ENCODE measurements around the gene DHRS7C.

DHRS7C gene

DNA sequence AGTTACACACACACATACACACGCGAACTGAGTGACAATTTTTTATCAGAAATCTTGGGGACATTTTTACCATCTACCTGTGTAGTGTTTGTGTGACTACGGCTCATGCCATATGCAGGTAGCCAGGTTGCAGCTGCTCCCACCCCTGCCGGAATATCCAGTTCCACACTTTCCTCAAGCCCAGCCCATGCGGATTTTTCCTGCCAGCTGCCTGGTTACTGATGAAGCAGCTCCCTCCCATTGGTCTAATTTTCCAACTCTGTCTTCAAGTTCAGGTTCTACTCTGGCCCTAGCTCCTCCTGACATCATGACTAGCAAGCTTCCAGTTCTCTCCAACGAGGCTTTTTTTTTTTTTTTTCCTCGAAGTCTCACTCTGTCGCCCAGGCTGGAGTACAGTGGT, 25.7 kb upstream of the DHRS7C start:
- Histone ChIP-seq H3K27me3 (ENCODE audit: low read length) (no peaks in the 10 kb centered on the region), H3K9ac (ENCODE audit: low read length) (no peak overlapping the region), H3F3A (ENCODE audit: insufficient read depth) (no peaks in the 10 kb centered on the region), H3K79me2 (ENCODE audit: insufficient read depth, low read length) (no peaks in the 10 kb centered on the region), H3K9me2 (replicated peaks; ENCODE audit: insufficient read depth, low read length) (no peaks in the 10 kb centered on the region), H3K4me3 (ENCODE audit: insufficient read depth, low read length, poor library complexity, severe bottlenecking) (no peak overlapping the region), H3K4me2 (ENCODE audit: low read depth, low read length, poor library complexity, severe bottlenecking) (no peak overlapping the region), H4K20me1 (ENCODE audit: low read depth, low read length) (no peaks in the 10 kb centered on the region), H3K27ac (ENCODE audit: low read depth, low read length) (no peak overlapping the region), H3K36me3 (ENCODE audit: low read length) (no peaks in the 10 kb centered on the region), H3K9me3 (ENCODE audit: insufficient read depth, low read length) (no peaks in the 10 kb centered on the region), H2AFZ (ENCODE audit: low read depth, low read length, severe bottlenecking) (no peak overlapping the region)
- TF ChIP-seq EZH2phosphoT487 (conservative IDR thresholded peaks at IDR 0.05; ENCODE audit: low read length), result no peak
- TF ChIP-seq, protein P1, sequence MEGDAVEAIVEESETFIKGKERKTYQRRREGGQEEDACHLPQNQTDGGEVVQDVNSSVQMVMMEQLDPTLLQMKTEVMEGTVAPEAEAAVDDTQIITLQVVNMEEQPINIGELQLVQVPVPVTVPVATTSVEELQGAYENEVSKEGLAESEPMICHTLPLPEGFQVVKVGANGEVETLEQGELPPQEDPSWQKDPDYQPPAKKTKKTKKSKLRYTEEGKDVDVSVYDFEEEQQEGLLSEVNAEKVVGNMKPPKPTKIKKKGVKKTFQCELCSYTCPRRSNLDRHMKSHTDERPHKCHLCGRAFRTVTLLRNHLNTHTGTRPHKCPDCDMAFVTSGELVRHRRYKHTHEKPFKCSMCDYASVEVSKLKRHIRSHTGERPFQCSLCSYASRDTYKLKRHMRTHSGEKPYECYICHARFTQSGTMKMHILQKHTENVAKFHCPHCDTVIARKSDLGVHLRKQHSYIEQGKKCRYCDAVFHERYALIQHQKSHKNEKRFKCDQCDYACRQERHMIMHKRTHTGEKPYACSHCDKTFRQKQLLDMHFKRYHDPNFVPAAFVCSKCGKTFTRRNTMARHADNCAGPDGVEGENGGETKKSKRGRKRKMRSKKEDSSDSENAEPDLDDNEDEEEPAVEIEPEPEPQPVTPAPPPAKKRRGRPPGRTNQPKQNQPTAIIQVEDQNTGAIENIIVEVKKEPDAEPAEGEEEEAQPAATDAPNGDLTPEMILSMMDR (IDR thresholded peaks at IDR 0.05; ENCODE audit: insufficient read depth, low read length, poor library complexity, severe bottlenecking), result no peak

DNA sequence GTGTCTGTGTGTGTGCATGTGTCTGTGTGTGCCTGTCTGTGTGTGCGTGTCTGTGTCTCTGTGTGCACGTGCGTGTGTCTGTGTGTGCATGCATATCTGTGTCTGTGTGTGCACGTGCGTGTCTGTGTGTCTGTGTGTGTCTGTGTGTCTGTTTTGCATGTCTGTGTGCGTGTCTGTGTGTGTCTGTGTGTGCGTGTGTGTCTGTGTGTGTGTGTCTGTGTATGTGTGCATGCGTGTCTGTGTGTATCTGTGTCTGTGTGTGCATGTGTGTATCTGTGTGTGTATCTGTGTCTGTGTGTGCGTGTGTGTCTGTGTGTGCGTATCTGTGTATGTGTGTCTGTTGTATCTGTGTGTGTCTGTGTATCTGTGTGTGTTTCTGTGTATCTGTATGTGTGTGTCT, 25.1 kb upstream of the DHRS7C start:
- no peaks in the 10 kb centered on the region for H3K9me3 ChIP-seq (ENCODE audit: insufficient read depth, low read length)
- H3K9me2 ChIP-seq (replicated peaks; ENCODE audit: insufficient read depth, low read length), result no peaks in the 10 kb centered on the region
- H3K27me3 ChIP-seq (ENCODE audit: low read length), result no peaks in the 10 kb centered on the region
- H3K36me3 ChIP-seq (ENCODE audit: low read length), result no peaks in the 10 kb centered on the region
- H3K9ac ChIP-seq (ENCODE audit: low read length), result no peak overlapping the region
- TF ChIP-seq, protein P1 (IDR thresholded peaks at IDR 0.05; ENCODE audit: insufficient read depth, low read length, poor library complexity, severe bottlenecking), result no peak
- TF ChIP-seq EZH2phosphoT487 (conservative IDR thresholded peaks at IDR 0.05; ENCODE audit: low read length), result no peak
- no peaks in the 10 kb centered on the region for H3F3A ChIP-seq (ENCODE audit: insufficient read depth)
- H3K79me2 ChIP-seq (ENCODE audit: insufficient read depth, low read length), result no peaks in the 10 kb centered on the region
- no peak overlapping the region for H3K4me2 ChIP-seq (ENCODE audit: low read depth, low read length, poor library complexity, severe bottlenecking)
- H4K20me1 ChIP-seq (ENCODE audit: low read depth, low read length), result no peaks in the 10 kb centered on the region
- no peak overlapping the region for H3K27ac ChIP-seq (ENCODE audit: low read depth, low read length)
- no peak overlapping the region for H2AFZ ChIP-seq (ENCODE audit: low read depth, low read length, severe bottlenecking)
- no peak overlapping the region for H3K4me3 ChIP-seq (ENCODE audit: insufficient read depth, low read length, poor library complexity, severe bottlenecking)

DNA sequence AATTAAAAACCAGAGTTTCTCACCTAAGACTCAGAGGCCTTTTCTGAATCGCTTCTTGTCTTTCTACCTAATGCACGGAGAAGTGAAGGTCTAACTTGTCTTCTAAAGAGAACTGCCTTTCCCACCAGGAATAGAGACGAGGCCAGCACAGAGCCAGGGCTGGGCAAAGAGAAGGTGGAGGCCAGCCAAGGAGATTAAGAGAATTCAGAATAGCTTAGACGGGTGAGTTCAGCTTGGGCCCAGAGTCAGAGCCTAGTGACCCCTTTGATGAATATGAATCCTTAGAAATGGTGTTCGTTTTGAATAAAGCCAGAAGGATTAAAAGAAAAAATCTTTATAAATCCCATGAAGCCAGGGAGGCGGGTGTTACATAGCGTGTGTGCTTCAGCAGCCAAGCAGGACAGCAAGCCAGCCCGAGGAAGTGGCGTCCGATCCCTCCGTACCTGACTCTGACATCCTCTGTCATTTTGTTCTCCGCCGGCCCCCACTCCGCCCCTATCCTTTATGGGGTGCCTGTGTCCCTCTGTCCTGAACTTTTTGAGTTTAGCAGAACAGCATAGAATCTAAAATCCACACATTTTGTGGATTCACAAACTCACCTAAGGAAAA, 23.0 kb upstream of the DHRS7C start:
- Histone ChIP-seq H3K27me3 (ENCODE audit: low read length) (no peaks in the 10 kb centered on the region), H3K9me3 (ENCODE audit: insufficient read depth, low read length) (no peaks in the 10 kb centered on the region), H3K79me2 (ENCODE audit: insufficient read depth, low read length) (no peaks in the 10 kb centered on the region), H3K36me3 (ENCODE audit: low read length) (no peaks in the 10 kb centered on the region), H4K20me1 (ENCODE audit: low read depth, low read length) (no peaks in the 10 kb centered on the region), H3K9me2 (replicated peaks; ENCODE audit: insufficient read depth, low read length) (no peaks in the 10 kb centered on the region), H2AFZ (ENCODE audit: low read depth, low read length, severe bottlenecking) (no peak overlapping the region), H3K27ac (ENCODE audit: low read depth, low read length) (no peak overlapping the region), H3K4me3 (ENCODE audit: insufficient read depth, low read length, poor library complexity, severe bottlenecking) (no peak overlapping the region), H3F3A (ENCODE audit: insufficient read depth) (no peaks in the 10 kb centered on the region), H3K9ac (ENCODE audit: low read length) (no peak overlapping the region), H3K4me2 (ENCODE audit: low read depth, low read length, poor library complexity, severe bottlenecking) (no peak overlapping the region)
- TF ChIP-seq, protein P1 (IDR thresholded peaks at IDR 0.05; ENCODE audit: insufficient read depth, low read length, poor library complexity, severe bottlenecking), result no peak
- no peak for TF ChIP-seq EZH2phosphoT487 (conservative IDR thresholded peaks at IDR 0.05; ENCODE audit: low read length)

Measured in SU-DHL-6 (cell line).